GM18951 (cell line): ENCODE data around the gene ILDR2.

Experiments
- POLR2A ChIP-seq: IDR thresholded peaks from 4 replicates; pipeline ENCODE4 v1.6.1; 2011; ENCODE audit warnings: mild to moderate bottlenecking; ENCODE audit not compliant: insufficient read length, insufficient read depth; ENCODE audit errors: extremely low read depth
- in situ Hi-C: fragments of 300-500 bp; cut with MboI; formaldehyde crosslinking; loops from one replicate; pipeline ENCODE4 v1.12.0; 2022; ENCODE audit warnings: low sequenced_read_pairs, mixed read lengths, inconsistent platforms; ENCODE audit not compliant: unreplicated experiment

The ILDR2 gene, protein sequence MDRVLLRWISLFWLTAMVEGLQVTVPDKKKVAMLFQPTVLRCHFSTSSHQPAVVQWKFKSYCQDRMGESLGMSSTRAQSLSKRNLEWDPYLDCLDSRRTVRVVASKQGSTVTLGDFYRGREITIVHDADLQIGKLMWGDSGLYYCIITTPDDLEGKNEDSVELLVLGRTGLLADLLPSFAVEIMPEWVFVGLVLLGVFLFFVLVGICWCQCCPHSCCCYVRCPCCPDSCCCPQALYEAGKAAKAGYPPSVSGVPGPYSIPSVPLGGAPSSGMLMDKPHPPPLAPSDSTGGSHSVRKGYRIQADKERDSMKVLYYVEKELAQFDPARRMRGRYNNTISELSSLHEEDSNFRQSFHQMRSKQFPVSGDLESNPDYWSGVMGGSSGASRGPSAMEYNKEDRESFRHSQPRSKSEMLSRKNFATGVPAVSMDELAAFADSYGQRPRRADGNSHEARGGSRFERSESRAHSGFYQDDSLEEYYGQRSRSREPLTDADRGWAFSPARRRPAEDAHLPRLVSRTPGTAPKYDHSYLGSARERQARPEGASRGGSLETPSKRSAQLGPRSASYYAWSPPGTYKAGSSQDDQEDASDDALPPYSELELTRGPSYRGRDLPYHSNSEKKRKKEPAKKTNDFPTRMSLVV

DNA sequence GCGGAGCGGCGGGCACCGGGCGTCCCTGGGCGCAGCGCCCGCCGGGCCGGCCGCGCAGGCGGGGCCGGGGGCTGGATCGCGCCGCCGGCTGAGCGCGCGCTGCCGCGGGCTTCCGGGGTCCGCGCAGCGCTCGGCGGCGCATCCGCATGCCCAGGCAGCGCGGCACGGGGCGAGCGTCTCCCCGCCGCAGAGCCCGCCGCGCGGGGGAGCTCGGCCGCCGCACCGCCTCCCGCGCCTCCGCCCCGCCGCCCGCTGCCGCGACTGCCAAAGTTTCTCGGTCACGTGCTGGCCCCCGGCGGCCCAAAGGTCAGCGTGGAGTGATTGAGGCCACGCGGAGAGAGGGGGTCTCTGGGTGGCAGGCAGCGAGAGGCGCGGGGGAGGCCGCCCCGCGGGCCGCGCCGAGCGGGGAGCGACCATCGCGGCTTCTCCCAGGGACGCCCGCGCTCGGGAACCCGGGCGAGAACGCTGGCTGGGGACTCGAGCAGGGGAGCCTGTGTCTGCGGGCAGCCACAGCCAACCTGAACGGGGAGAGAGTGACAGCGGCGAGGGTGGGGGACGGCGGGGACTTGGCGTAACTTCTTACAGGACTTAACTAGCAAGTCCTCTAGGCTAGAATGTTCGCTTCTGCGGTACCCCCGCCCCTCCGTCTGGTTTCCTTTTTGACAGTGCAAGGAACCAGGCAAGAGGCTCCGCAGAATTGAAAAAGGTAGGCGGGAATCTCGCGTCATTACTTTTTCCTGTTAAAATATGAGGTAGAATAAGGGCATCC, at the start of gene ILDR2:
ILDR2 (minus strand) TSS at position 180 of the 769 bp plus-strand sequence. CDS start 272 bp downstream, outside the sequence.
- TF ChIP-seq POLR2A = peak; percentile 55
- in situ Hi-C loops = no loop called here

DNA sequence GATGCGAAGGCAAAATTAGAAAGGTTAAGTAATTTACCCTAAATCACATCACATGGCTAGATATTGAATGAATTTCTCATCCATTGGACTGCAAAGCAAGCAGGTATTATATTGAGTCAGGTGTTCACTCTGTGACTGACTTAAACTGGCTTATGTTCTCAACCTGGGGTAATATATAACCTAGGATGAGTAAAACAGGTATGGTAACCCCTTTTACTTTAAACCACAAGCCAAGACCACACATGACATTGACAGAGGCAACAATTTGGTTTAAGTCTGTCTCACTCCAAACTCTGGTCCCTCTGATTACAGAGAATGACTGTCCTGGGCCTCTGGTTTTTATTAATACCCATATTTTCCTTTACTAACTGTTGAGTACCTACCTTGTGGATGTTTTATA, 47.0 kb upstream of the ILDR2 start:
- no peak for TF ChIP-seq POLR2A
- in situ Hi-C loops = no loop called here

DNA sequence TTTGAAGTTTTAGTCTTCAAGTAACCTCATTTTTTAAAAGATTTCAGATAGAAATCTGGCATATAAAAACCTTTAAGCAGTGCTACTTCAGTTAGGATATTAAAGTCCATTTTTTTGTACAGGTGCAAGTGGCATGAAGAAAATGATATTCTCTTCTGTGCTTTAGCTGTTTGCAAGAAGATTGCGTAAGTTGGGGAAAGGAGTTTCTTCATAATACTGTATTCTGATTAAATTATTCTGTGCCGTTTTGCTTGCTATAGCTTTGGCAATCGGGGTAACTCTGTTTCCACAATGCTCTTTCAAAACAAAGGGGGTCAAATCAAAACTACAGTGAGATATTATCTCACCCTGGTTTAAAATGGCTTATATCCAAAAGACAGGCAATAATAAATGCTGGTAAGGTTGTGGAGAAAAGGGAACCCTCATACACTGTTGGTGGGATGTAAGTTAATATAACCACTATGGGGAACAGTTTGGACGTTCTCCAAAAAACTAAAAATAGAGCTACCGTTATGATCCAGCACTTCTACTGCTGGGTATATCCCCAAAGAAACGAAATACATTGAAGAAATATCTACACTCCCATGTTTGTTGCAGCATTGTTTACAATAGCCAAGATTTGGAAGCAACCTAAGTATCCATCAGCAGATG, 40.9 kb upstream of the ILDR2 start:
- TF ChIP-seq POLR2A = no peak
- in situ Hi-C loops = no loop called here

DNA sequence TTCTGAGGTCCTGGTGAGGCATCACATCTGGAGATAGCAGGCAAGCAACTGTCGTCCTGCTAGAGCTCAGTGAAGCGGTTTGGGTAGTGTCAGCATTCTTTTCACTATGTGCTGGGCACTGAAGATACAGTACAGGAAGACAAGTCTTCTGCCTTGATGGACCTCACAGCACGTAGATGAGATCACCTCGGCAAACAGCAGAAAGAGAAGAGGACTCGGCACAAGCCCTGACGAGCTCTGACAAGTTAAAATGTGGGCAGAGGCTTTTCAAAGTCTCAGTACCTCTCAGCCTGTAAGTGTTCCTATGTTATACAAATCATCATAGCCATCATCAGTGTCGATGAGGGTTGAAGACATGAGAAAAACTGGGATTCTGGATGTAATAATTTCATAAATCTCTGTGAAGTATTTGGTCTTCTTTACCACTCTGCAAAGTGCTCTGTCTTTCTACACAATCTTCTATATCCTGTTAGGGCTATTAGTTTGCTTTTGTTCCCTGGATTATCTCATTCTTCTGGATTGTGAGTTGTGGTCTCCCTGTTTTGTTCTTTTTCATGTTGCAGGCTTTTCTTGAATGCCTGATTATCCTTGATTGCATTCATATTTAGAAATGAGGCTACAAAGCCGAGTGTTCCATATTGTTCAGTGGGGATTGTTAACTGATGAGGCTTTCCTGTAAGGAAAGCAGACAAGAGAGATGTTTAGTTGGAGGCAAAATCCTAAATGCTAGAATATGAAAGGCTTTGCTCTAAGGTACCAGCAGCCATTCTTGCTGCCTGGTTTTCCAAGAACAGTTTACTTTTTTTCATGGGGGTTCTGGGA, 38.0 kb upstream of the ILDR2 start:
- TF ChIP-seq POLR2A = no peak
- in situ Hi-C loops = no loop called here

DNA sequence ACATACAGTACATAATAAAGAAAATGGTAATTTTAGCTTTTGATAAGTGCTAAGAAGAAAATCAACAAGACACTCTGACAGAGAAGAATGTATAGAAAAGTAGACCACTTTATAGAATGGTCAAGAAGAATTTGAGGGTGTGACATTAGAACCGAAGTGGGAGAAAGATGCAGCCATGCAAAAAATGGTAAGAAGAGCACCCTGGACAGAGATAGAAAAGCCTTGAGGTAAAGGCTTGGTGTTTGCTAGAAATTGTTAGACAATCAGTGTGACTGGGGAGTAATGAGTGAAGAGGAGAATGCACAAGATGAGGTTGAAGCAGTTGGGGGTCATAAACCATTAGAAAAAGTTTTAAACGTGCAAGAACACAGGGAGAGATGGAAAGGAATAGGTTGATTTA, 37.2 kb upstream of the ILDR2 start:
- TF ChIP-seq POLR2A = no peak
- in situ Hi-C loops = no loop called here

DNA sequence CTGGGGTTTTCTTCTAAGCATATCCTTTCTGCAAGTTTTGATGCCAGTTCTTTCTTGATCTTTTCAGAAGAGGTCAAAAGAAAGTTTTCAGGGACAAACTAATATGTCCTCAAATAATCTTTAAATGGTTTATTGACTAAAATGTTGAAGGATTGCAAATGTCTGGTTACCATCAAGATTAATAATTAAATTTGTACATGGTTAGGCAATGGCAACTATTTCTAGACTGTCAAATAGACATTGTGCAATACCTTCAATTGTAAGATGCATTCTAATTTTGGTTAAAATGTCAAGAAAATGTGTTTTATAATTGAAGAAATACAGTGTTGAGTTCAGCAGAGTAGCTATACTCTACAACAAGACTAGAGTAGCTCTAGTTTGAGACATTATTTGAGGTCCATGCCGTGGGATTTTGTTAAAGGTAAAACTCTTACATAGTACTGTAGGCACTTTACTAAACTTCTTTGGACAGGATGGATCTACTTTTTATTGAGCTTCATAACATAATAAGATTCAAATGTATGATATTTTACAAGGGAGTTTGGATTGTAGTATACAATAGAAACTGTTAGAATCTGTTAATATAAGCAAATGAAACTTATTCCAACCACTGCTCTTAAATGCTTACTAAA, 36.3 kb upstream of the ILDR2 start:
- in situ Hi-C loops = no loop called here
- no peak for TF ChIP-seq POLR2A

DNA sequence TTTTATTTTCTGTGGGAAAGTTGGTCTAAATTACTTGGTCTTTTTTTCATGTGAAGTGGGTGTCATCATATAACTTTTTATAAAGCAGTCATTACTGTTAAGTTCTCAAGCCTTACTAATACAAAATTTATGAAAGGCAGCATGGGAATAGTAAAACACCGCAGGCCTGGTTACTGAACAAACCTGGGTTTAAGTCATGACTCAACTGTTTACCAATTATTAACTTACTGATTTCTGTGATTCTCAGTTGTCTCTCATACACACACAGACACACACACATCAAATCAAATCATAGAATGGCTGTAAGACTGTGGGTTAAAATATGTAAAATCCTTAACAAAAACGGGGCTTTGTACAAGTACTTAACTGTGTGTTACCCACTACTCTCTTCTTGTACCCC, 28.4 kb upstream of the ILDR2 start:
- TF ChIP-seq POLR2A = no peak
- in situ Hi-C loops = no loop called here

DNA sequence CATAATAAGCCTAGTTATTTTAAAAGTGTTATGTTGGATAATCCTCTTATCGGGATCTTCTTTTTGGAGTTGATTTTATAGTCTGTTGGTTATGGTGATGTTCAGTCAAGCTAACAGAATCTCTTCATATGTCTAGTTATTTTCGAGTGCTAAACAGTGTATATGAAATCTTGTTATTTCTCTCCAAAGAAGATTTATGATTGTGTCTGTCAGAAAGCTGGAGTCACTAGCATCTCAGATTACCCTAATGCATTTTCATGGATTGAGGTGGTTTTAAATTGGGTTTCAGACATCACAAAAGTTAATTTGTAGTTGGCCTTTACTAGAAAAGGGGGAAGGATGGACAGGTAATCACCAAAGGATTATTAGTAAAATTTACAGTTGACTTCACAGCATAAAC, 27.0 kb upstream of the ILDR2 start:
- in situ Hi-C loops = no loop called here
- no peak for TF ChIP-seq POLR2A

DNA sequence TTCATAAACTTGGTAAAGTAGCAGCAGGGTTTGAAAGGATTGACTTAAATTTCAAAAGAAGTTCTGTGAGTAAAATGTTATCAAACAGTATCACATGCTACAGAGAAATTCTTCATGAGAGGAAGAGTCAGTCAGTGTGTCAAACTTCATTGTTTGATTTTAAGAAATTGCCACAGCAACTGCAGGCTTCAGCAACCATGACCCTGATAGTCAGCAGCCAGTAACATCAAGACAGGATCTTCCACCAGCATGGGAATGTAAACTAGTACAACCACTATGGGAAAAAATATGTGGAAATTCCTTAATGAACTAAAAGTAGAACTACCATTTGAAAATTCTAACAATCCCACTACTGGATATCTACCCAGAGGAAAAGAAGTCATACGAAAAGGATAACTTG, 25.2 kb upstream of the ILDR2 start:
- in situ Hi-C loops = no loop called here
- no peak for TF ChIP-seq POLR2A

DNA sequence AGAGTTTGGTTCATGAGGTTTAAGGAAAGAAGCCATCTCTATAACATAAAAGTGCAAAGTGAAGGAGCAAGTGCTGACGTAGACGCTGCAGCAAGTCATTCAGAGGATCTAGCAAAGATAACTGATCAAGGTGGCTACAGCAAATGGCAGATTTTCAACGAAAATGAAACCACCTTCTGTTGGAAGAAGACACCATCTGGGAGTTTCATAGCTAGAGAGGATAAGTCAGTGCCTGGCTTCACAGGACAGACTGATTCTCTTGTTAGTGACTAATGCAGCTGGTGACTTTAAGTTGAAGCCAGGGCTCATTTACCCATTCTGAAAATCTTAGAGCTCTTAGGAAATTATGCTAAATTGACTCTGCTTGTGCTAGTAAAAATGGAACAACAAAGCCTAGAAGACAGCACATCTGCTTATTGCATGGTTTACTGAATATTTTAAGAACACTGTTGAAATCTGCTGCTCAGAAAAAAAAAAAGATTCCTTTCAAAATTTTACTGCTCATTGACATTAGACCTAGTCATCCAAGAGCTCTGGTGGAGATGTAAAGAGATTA, 24.2 kb upstream of the ILDR2 start:
- in situ Hi-C loops = no loop called here
- no peak for TF ChIP-seq POLR2A

DNA sequence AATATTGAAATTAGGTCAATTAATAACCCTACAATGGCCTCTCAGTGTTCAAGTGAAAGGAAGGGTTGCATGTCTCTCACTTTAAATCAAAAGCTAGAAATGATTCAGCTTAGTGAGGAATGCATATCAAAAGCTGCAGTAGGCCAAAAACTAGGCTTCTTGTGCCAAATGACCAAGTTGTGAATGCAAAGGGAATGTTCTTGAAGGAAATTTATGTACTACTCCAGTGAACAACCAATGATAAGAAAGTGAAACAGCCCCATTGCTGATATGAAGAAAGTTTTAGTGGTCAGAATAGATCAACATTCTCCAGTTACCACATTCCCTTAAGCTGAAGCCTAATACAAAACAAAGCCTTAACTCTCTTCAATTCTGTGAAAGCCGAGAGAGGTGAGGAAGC, 23.7 kb upstream of the ILDR2 start:
- TF ChIP-seq POLR2A = no peak
- in situ Hi-C loops = no loop called here
